T-cell (primary cell): ENCODE data around the gene NABP1. TPM values are rescaled to one million over a fixed set of nuclear protein-coding genes. Genes with fewer than 3 reads are reported as not detected.

ENCODE experiments used
- ATAC-seq, 4 experiments: fragments of 200-7000 bp in 3 of 4; fragments of 150-1000 bp in 1 of 4; cut with Tn5 transposase; replicated peaks in 1 of 4; 1 replicate in 3 of 4; 2 replicates in 1 of 4; pipeline ENCODE4 v1.10.0; 2021; ENCODE audit warnings: moderate library complexity in 3 of 4, mild to moderate bottlenecking in 2 of 4, moderate number of reproducible peaks in 1 of 4
- CTCF ChIA-PET, 2 donors: fragments of 300-600 bp; sonication (Branson Sonifier 250); formaldehyde crosslinking; loops; one replicate each; lab custom pipeline; 2022; ENCODE audit warnings: antibody characterized with exemption in 2 of 2; lab: Charles Lee
- POLR2A ChIA-PET, 2 donors: fragments of 300-600 bp; sonication (Branson Sonifier 250); formaldehyde crosslinking; loops; one replicate each; lab custom pipeline; 2022; ENCODE audit warnings: antibody characterized with exemption in 2 of 2; lab: Charles Lee
- DNase-seq, 35 experiments: peaks; one replicate each; pipeline versions ENCODE4 v3.0.0 to v3.0.0-alpha.2; 2013 to 2023
- H3K27ac ChIP-seq: one replicate; pipeline ENCODE4 v1.5.1; 2013; ENCODE audit warnings: low read length
- H3K27me3 ChIP-seq, 2 experiments: replicated peaks in 1 of 2; 1 replicate in 1 of 2; 2 replicates in 1 of 2; pipeline versions ENCODE4 v1.6.1 to v1.7.0; 2013; ENCODE audit warnings: low read length in 1 of 2, mixed read lengths in 1 of 2; ENCODE audit not compliant: control insufficient read depth in 2 of 2, insufficient read depth in 2 of 2; ENCODE audit errors: extremely low read depth in 1 of 2
- H3K36me3 ChIP-seq, 2 donors: 1 replicate in 1 of 2; 2 replicates in 1 of 2; pipeline versions ENCODE4 v1.6.1 to v1.7.0; 2013; ENCODE audit warnings: low read length in 1 of 2; ENCODE audit not compliant: control insufficient read depth in 2 of 2, insufficient read depth in 1 of 2; ENCODE audit errors: extremely low read depth in 1 of 2
- H3K4me1 ChIP-seq, 2 experiments: 1 replicate in 1 of 2; 2 replicates in 1 of 2; pipeline versions ENCODE4 v1.6.1 to v1.7.0; 2013; ENCODE audit warnings: low read length in 2 of 2, mixed read lengths in 1 of 2; ENCODE audit not compliant: insufficient read depth in 2 of 2, control insufficient read depth in 1 of 2; ENCODE audit errors: extremely low read depth in 1 of 2
- H3K4me3 ChIP-seq, 2 donors: 1 replicate in 1 of 2; 2 replicates in 1 of 2; pipeline versions ENCODE4 v1.5.1 to v1.7.0; 2013; ENCODE audit warnings: mild to moderate bottlenecking in 2 of 2, low read length in 1 of 2, moderate library complexity in 1 of 2; ENCODE audit not compliant: control insufficient read depth in 1 of 2; ENCODE audit errors: extremely low read depth in 1 of 2
- H3K9me3 ChIP-seq: 2 replicates; pipeline ENCODE4 v1.7.0; 2013
- H3K27ac Mint-ChIP-seq, 2 donors: one replicate each; pipeline ENCODE4 v1.8.0; 2020 to 2021; ENCODE audit warnings: mild to moderate bottlenecking in 2 of 2, mixed read lengths in 2 of 2
- H3K27me3 Mint-ChIP-seq, 2 donors: one replicate each; pipeline ENCODE4 v1.8.0; 2021 to 2022; ENCODE audit warnings: mixed read lengths in 2 of 2
- H3K36me3 Mint-ChIP-seq: one replicate; pipeline ENCODE4 v1.8.0; 2021; ENCODE audit warnings: mixed read lengths
- H3K4me1 Mint-ChIP-seq, 3 donors: one replicate each; pipeline ENCODE4 v1.8.0; 2020 to 2022; ENCODE audit warnings: mixed read lengths in 3 of 3, mild to moderate bottlenecking in 1 of 3
- H3K4me3 Mint-ChIP-seq, 3 donors: one replicate each; pipeline ENCODE4 v1.8.0; 2020 to 2022; ENCODE audit warnings: mild to moderate bottlenecking in 3 of 3, mixed read lengths in 3 of 3, moderate library complexity in 3 of 3
- H3K9me3 Mint-ChIP-seq, 3 donors: one replicate each; pipeline ENCODE4 v1.8.0; 2020 to 2022; ENCODE audit warnings: mixed read lengths in 3 of 3
- WGBS: methylation state at CpG from one replicate; pipeline ENCODE4 v1.1.5; 2013; ENCODE audit warnings: missing lambda C conversion rate; ENCODE audit not compliant: insufficient coverage; 5-methylcytosine and 5-hydroxymethylcytosine counted together
- total RNA-seq, 35 experiments: library from RNA in 6 of 35; stranded (reverse) in 6 of 35; fragments of 120-200 nt in 1 of 35; gene quantifications; one replicate each; pipeline versions ENCODE4 v1.2.1 to v1.2.4 and lab custom pipeline; 2013 to 2026

Gene NABP1
- total RNA-seq, 5 donors from 2014 or later (not counting 1 experiment from before 2014, with no cell fraction given) = 39.0 to 67.6 (median 51.3) TPM

DNA sequence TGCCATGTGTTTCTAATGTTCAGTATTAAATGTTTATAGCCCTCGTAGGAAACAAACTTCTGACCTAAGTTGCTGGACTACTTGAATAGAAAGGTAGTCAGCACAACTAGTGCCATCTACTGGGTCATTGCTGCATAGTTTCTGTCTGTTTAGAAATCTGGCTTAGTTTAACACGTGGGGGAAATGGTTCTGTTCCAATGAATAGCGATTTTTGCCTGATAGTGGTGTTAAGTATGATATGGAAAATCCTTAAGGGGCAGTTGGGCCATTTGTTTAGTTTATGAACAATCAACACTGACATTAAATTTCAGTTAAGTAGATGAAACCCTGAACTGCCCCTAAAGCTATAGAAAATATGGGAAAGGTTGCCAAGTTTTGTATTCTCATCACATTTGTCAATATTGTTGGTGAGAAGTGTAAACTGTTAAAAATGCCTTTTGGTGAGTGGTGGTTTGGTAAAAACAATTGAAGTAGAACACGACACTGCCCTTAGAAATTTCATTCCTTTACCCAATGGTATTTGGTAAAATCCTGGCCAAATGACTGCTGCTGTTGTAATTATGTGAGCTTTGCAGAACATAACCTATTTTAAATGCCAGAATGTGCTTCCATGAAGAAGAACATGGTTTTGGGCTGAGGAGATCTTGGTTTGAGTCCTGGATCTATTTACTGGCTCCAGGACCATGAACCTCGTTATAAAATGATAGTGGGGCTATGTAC lies 13.2 kb downstream of the NABP1 start:
- H3K9me3 Mint-ChIP-seq = no peaks in the 10 kb centered on the region
- no peaks in the 10 kb centered on the region for H3K27me3 ChIP-seq
- ATAC-seq = peak; percentile 78 to 90 (median 86)
- CTCF ChIA-PET = interaction anchor here (0.7 to 1.7 kb wide), 16 partner anchors 11 to 639 kb away, joined by 3 to 17 read pairs (median 5); partner anchors contain the start of gene NABP1 (in 1 of the 2)
- DNase-seq = peak in 27 of 35 experiments; percentile 2 to 84 (median 40)
- peak overlapping the region; percentile 71 to 79 for H3K27ac Mint-ChIP-seq
- POLR2A ChIA-PET = interaction anchor here in 1 of 2 donors (1.2 kb wide), 1 partner anchor 13 kb away, joined by 5 read pairs; the partner anchor contains the start of gene NABP1
- 42% methylated on average over 2 of the region's 5 CpGs for WGBS
- no peak overlapping the region for H3K27ac ChIP-seq
- H3K4me3 Mint-ChIP-seq = no peak overlapping the region
- no peak overlapping the region for H3K4me3 ChIP-seq
- H3K9me3 ChIP-seq = no peaks in the 10 kb centered on the region
- peaks cover 34% of the 10 kb centered on the region for H3K36me3 Mint-ChIP-seq
- peaks cover 0 to 20% of the 10 kb centered on the region in 2 donors for H3K36me3 ChIP-seq
- no peaks in the 10 kb centered on the region for H3K27me3 Mint-ChIP-seq
- H3K4me1 Mint-ChIP-seq = peaks cover 15 to 36% (median 29%) of the 10 kb centered on the region in 3 donors
- H3K4me1 ChIP-seq = peaks cover 0 to 4% of the 10 kb centered on the region in 2 experiments

- Mint-ChIP-seq H3K4me3 (no peak overlapping the region), H3K9me3 (no peaks in the 10 kb centered on the region), H3K36me3 (peaks cover 28% of the 10 kb centered on the region), H3K27ac (peak overlapping the region in 1 of 2 donors; percentile 39), H3K4me1 (peaks cover 10 to 29% (median 25%) of the 10 kb centered on the region in 3 donors), H3K27me3 (no peaks in the 10 kb centered on the region)
- no peak overlapping the region for H3K4me3 ChIP-seq
- DNase-seq (no peak), ATAC-seq (no peak)
- H3K27me3 ChIP-seq = no peaks in the 10 kb centered on the region
- 60% methylated on average over 1 of the region's 4 CpGs for WGBS
- CTCF ChIA-PET = interaction anchor here (0.8 to 1.7 kb wide), 14 partner anchors 12 to 640 kb away, joined by 3 to 17 read pairs (median 6); partner anchors contain the start of gene NABP1 (in 1 of the 2)
- H3K27ac ChIP-seq = no peak overlapping the region
- POLR2A ChIA-PET = interaction anchor here (0.5 to 1.2 kb wide), 2 partner anchors 14 to 140 kb away, joined by 3 to 5 read pairs; partner anchors contain the start of gene NABP1 (in 1 of the 2)
- peaks cover 0 to 4% of the 10 kb centered on the region in 2 experiments for H3K4me1 ChIP-seq
- H3K36me3 ChIP-seq = peaks cover 0 to 12% of the 10 kb centered on the region in 2 donors
- H3K9me3 ChIP-seq = no peaks in the 10 kb centered on the region
Measured at GRCh38 chr2:191691898-191692297, 14.0 kb downstream of the NABP1 start.

DNA sequence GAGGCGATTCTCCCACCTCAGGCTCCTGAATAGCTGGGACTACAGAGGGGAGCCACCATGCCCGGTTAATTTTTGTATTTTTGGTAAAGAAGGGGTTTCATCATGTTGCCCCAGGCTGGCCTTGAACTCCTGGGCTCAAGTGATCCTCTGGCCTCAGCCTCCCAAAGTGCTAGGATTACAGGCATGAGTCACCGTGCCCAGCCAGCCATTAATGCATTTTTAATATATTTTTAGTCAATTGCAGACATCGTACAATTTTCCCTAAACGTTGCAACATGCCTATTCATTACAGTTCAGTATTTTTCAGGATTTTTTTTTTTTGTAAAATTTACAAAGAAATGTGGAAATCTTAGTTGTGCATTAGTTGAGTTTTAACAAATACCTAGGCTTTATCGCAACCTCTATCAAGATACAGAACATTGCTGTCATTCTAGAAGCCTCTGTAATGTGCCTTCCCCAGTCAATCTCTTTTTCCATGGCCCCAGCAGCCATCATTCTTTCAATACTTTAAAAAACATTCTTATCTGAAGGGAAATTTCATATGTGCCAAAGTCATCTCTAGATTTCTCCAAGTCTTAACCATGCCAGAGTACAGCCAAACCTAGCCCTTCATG lies 14.7 kb downstream of the NABP1 start:
- Histone ChIP-seq H3K9me3 (no peaks in the 10 kb centered on the region), H3K36me3 (peaks cover 0 to 8% of the 10 kb centered on the region in 2 donors), H3K4me3 (no peak overlapping the region), H3K27ac (no peak overlapping the region), H3K4me1 (peaks cover 0 to 4% of the 10 kb centered on the region in 2 experiments), H3K27me3 (no peaks in the 10 kb centered on the region)
- ATAC-seq (no peak), DNase-seq (no peak)
- ChIA-PET POLR2A (no interaction called here), CTCF (interaction anchor here (0.6 to 1.7 kb wide), 3 partner anchors 97 to 126 kb away, joined by 3 to 17 read pairs (median 14); no protein-coding TSS in a partner anchor)
- H3K27me3 Mint-ChIP-seq = no peaks in the 10 kb centered on the region
- H3K27ac Mint-ChIP-seq = no peak overlapping the region
- H3K4me3 Mint-ChIP-seq = no peak overlapping the region
- H3K9me3 Mint-ChIP-seq = no peaks in the 10 kb centered on the region
- peaks cover 23% of the 10 kb centered on the region for H3K36me3 Mint-ChIP-seq
- WGBS = no CpG with 5 or more reads among the region's 6 CpGs
- peaks cover 10 to 27% (median 23%) of the 10 kb centered on the region in 3 donors for H3K4me1 Mint-ChIP-seq

DNA sequence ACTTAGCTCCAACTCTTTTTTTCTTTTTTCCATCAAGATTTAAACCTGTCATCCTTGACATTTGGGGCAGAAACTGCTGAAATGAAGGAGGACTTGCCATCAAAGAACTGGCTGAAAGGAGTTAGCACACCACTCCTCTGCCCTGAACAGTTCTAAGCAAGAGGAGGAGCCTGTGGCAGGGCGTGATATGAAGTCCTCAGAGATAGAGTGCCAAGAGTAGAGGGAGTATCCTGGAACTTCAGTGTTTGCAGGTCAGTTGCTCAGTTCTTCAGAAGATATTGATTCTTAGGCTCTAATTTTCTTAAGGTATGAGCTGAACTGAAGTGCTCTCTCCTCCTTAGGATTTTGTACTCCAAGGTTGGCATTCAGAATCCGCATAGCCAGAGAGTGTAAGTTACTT lies 15.2 kb downstream of the NABP1 start:
- Histone ChIP-seq H3K27me3 (no peaks in the 10 kb centered on the region), H3K4me3 (no peak overlapping the region), H3K36me3 (peaks cover 0 to 5% of the 10 kb centered on the region in 2 donors), H3K27ac (no peak overlapping the region), H3K9me3 (no peaks in the 10 kb centered on the region), H3K4me1 (peaks cover 0 to 4% of the 10 kb centered on the region in 2 experiments)
- no peaks in the 10 kb centered on the region for H3K9me3 Mint-ChIP-seq
- no peak for ATAC-seq
- H3K27ac Mint-ChIP-seq = no peak overlapping the region
- no peak for DNase-seq
- H3K36me3 Mint-ChIP-seq = peaks cover 23% of the 10 kb centered on the region
- H3K4me1 Mint-ChIP-seq = peaks cover 10 to 23% (median 19%) of the 10 kb centered on the region in 3 donors
- ChIA-PET CTCF (interaction anchor here in 1 of 2 donors (0.6 kb wide), 1 partner anchor 98 kb away, joined by 3 read pairs; no protein-coding TSS in a partner anchor), POLR2A (no interaction called here)
- WGBS = 67% methylated on average over 1 of the region's 2 CpGs
- H3K27me3 Mint-ChIP-seq = no peaks in the 10 kb centered on the region
- no peak overlapping the region for H3K4me3 Mint-ChIP-seq

GRCh38 chr2:191693778-191694177 lies 15.8 kb downstream of the NABP1 start:
- CTCF ChIA-PET = no interaction called here
- Mint-ChIP-seq H3K4me3 (no peak overlapping the region), H3K27me3 (no peaks in the 10 kb centered on the region), H3K4me1 (peaks cover 6 to 17% (median 16%) of the 10 kb centered on the region in 3 donors), H3K9me3 (no peaks in the 10 kb centered on the region), H3K27ac (no peak overlapping the region), H3K36me3 (peaks cover 22% of the 10 kb centered on the region)
- WGBS = no CpG with 5 or more reads among the region's 1 CpG
- Histone ChIP-seq H3K4me1 (peaks cover 0 to 4% of the 10 kb centered on the region in 2 experiments), H3K4me3 (no peak overlapping the region), H3K27me3 (no peaks in the 10 kb centered on the region), H3K27ac (no peak overlapping the region), H3K36me3 (peaks cover 0 to 6% of the 10 kb centered on the region in 2 donors), H3K9me3 (no peaks in the 10 kb centered on the region)
- ATAC-seq (no peak), DNase-seq (no peak)
- POLR2A ChIA-PET = no interaction called here

GRCh38 chr2:191696001-191696400 lies 18.1 kb downstream of the NABP1 start:
- Histone ChIP-seq H3K4me1 (no peaks in the 10 kb centered on the region), H3K27ac (no peak overlapping the region), H3K36me3 (peaks cover 0 to 7% of the 10 kb centered on the region in 2 donors), H3K27me3 (no peaks in the 10 kb centered on the region), H3K9me3 (no peaks in the 10 kb centered on the region), H3K4me3 (no peak overlapping the region)
- no peak for DNase-seq
- Mint-ChIP-seq H3K9me3 (no peaks in the 10 kb centered on the region), H3K36me3 (peaks cover 29% of the 10 kb centered on the region), H3K4me1 (peaks cover 1 to 6% (median 5%) of the 10 kb centered on the region in 3 donors), H3K27me3 (no peaks in the 10 kb centered on the region), H3K4me3 (no peak overlapping the region), H3K27ac (no peak overlapping the region)
- ATAC-seq = no peak
- ChIA-PET POLR2A (interaction anchor here (0.6 to 1.0 kb wide), 4 partner anchors 18 to 256 kb away, joined by 3 to 4 read pairs (median 3); partner anchors contain the start of gene NABP1 (in 1 of the 2)), CTCF (interaction anchor here (0.7 to 2.1 kb wide), 10 partner anchors 11 to 466 kb away, joined by 3 to 11 read pairs (median 5); no protein-coding TSS in a partner anchor)
